CD1c-positive myeloid dendritic cell (primary cell): ENCODE data around the gene KCNT1.

ENCODE experiments used
- DNase-seq: peaks from one replicate; pipeline ENCODE4 v3.0.0-alpha.2; 2016; ENCODE audit errors: extremely low spot score

The KCNT1 gene

DNA sequence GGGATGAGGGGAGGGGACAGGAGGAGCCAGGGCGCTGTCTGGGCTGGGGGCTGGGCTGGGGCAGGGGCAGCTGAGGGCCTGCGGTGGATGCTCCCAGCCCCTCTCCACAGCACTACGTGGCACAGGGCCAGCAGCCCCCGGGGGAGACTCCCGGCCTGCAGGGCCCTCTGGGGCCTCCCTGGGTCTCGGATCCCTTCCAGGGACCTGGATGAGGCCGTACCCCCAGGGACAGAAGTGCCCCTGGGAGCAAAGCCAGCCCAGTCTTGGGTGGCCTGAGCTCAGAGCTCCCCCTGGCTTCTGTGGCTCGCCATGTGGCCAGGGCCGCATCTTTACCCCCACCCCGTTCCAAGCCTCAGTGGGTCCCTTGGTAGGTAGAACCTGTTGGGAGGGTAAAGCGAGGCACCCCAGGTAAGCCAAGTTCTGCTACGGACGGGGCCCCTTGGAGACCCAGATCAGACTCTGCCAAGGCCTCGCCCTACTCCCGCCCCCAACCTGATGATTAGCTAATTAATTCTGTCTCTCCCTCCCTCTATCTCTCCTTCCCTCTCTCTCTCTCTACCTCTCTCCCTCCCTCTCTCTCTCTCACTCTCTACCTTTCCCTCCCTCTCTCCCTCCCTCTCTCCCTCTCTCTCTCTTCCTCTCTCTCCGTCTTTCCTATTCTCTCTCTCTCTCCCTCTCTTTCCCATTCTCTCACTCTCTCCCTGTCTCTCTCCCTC is 24.3 kb downstream of the KCNT1 start:
- no peak for DNase-seq

DNA sequence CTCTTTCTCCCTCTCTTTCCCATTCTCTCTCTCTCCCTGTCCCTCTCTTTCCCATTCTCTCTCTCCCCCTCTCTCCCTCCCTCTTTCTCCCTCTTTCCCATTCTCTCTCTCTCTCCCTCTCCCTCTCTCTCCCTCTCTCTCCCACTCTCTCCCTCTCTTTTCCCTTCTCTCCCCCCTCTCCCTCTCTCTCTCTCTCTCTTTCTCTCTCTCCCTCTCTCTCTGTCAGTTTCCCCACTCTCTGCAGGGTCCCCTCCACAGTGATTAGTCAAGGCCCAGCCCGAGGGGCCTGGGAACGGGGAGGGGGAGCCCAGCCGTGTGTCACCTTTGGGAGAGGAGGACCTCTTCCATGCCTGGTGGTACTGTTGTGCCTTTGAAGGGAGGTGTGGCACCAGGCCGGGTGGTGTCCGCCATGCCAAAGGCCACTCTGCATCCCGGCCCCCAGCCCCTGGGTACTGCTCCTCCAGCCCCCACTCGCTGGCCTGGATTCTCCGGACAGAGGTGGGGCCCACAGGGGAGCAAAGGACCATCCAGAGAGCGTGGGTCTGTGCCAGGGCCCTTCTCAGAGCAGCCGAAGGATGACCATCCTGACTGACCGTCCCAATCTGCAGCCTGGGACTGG is 25.4 kb downstream of the KCNT1 start:
- DNase-seq = no peak

GRCh38 chr9:135728436-135729110 is 26.6 kb downstream of the KCNT1 start:
- DNase-seq = no peak

- DNase-seq = no peak
These were observed 27.5 kb downstream of the KCNT1 start for GRCh38 chr9:135729480-135729879.

- DNase-seq = no peak
These were observed 29.5 kb downstream of the KCNT1 start for GRCh38 chr9:135731454-135731853.

GRCh38 chr9:135732569-135733257 is 30.7 kb downstream of the KCNT1 start:
- no peak for DNase-seq

DNA sequence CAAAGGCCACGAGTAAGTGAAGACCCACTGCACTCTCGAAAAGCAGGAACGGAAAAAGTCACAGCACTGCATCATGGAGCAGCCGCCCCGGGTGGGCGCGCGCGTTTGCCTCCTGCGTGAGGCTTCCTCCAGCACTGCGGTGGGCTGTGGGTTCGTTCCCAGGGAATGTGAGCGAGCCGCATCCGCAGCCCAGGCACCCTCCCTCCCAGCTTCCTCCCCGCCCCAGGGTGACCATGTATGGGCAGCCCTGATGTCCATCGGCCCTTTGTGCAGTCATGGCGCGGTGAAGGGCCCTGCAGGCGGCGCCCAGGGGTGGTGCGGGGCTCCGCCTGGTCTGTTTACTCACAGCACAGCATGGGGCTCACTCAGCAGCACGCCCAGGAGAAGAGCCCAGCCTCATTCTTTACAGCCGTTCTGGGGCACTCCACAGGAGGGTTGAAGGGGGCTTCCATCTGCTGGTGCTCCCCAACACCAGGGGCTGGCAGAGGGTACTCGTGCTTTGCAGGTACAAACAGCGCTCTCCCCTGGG is 32.7 kb downstream of the KCNT1 start:
- DNase-seq = no peak

- DNase-seq = no peak
These were observed 34.4 kb downstream of the KCNT1 start for GRCh38 chr9:135736272-135736978.

DNA sequence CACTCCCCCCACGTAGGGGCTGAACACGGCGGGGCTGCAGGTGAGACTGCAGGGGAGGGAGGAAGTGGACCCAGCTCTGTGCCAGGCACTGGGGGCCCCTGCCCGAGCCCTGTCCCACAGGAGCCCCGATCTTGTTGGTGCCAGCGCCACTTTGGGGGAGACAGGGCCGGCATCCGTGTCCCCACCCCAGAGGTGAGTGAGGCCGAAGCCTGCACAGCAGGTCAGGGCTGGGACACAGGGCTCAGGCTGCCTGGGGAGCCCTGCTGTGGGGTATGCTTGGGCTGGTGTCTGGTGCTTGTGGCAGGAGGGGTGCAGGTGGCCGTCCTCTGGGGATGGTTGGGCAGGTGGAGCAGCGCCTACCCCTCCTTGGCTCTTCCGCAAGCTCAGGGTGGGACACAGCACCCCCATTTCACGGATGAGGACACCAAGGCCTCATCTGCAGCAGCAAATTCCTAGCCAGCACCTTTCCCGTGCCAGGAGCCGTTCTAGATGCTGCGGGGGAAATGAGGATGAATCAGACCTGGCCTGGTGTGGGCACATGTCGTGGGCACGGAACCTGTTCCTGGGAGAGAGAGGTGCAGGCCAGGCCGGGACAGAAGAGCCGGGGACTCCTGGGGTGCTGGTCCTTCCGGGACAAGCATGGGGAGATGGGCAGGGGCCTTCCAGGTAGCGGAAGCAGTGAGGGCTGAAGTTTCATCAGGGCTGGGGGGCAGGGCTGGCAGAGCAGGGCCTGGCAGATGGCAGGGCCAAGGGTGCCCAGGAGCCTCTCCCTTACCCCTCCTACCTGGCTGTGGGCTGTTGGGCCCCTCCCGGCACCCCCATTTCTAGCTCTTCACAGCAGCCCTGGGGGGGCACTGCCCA is 35.2 kb downstream of the KCNT1 start:
- DNase-seq = no peak

DNA sequence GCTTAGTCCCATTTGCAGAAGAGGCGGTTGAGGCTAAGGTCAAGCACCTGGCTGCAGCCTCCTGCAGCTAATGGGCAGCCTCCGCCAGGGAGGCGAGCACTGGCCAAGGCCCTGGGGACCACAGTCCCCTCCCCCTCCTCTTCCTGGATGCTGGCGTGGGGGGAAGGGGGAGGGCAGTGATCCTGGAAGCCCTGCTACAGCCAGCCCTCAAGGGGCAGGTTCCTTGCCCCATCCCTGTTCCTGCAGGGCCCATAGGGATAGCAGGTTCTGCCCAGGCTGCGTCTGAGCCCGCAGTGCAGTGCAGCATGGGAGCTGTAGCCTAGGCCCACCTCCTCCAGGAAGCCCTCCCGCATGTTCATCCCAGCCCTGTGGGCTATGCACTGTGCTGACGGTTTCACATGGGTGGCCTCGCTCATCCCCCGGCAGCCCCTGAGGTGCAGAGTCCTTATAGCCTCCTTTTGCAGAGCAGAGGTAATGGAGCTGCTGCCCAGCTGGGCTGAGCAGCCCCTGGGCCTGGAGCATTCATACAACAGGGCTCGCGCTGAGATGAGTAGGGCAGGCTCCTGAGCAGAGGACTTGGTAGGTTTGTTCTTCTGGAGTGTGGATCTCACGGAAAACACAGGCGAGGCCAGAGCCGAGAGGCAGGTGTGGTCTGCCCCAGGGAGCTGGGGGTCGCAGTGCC is 36.0 kb downstream of the KCNT1 start:
- no peak for DNase-seq

DNA sequence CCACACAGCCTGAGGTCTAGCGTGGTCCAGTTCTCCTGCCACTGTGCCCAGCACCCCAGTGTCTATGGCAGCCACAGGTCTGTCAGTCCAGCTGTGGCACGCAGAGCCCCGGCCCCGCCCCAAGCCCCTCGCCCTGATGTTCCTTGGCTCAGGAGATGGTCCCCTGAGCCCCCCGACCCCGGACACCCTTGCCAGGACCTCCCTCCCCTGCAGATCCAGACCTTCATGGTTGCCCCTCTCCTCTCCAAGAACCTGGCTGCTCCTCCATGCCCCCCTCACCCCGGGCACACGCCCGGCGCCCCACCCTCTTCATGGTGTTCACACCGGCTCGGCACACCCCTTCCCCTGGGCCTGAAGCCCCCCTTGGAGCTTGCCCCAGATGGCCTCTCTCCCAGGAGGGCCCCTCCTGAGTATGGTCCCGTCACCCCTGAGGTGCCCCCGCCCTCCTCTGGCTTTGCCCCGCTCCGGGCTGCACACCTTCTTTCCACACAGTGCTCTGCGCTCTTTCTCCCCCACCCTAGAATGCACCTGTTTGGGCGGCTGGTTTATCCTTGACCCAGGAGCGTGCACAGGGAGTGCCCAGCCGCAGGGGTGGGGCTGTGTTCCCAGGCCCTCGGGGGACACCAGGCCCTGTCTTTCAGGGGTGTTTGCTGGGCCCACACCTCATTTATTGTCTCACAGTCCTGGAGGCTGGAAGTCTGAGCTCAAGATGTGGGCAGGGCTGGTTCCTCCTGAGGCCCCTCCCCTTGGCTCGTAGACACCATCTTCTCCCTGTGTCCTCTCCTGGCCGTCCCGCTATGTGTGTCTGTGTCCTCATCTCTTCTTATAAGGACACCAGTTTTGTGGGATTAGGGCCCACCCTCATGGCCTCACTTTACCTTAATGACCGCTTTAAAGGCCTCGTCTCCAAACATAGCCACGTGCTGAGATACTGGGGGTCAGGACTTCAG is 37.6 kb downstream of the KCNT1 start:
- DNase-seq = no peak

DNA sequence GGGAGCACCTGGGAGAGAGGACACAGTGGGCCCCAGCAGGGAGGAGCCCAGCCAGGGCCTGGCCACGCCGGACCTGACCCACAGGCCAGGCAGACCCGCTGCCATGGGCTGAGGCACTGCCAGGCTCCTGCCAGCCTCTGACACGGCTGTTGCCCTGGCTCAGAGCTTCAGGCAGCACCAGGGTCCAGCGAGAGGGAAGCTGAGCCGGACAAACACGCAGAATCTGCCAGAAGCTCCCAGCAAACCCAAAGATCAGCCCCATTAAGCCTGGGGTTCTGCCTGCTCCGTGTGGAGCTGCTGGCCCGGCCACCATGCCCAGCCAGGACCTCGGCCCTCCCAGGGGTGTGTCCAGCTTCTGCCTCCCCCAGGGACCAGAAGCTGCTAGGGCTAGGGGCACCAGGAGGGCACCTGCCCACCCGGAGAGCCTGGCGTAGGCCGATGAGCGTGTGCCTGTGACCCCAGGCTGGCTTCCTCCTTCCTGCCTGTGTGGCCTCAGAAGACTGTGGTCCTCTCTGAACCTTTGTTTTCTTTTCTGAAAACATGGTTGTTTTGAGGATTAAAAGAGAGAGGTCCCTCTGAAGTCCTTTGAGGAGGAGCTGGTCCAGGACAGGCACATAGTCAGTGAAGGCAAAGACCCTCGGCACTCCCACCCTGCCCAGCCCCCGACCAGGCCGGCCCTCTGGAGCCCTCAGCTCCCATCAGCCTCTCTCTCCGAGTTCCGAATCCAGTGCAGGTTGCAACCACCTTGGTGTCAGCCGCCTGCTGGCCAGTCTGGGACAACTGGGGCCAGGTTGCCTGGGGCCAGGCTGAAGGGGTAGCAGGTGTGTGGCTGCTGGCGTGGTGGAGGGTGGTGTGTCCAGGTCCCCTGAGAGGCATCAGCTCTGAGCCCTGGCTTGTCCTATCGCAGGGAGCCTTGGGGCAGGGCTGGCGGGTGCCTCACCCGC is 39.6 kb downstream of the KCNT1 start:
- no peak for DNase-seq

DNA sequence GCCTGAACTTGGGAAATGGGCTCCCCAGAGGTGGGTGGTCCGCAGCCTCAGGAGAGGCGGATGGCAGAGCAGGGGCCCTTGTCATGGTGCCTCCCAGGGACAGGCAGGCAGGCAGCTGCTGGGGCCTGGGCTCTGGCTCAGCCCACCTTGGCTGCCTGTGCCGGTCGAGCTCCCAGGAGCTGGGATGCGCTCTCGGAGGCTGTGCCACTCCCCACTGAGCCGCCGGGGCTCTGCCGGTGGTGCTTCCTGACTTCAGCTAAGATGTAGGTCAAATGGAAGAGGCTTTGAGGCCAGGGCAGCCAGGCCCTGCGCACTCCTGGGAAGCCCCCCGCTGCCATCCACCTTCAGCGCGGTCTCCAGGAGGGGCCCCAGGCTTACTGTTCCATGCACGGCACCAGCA is 41.0 kb downstream of the KCNT1 start:
- no peak for DNase-seq

GRCh38 chr9:135743546-135744332 is 41.8 kb downstream of the KCNT1 start:
- no peak for DNase-seq

DNA sequence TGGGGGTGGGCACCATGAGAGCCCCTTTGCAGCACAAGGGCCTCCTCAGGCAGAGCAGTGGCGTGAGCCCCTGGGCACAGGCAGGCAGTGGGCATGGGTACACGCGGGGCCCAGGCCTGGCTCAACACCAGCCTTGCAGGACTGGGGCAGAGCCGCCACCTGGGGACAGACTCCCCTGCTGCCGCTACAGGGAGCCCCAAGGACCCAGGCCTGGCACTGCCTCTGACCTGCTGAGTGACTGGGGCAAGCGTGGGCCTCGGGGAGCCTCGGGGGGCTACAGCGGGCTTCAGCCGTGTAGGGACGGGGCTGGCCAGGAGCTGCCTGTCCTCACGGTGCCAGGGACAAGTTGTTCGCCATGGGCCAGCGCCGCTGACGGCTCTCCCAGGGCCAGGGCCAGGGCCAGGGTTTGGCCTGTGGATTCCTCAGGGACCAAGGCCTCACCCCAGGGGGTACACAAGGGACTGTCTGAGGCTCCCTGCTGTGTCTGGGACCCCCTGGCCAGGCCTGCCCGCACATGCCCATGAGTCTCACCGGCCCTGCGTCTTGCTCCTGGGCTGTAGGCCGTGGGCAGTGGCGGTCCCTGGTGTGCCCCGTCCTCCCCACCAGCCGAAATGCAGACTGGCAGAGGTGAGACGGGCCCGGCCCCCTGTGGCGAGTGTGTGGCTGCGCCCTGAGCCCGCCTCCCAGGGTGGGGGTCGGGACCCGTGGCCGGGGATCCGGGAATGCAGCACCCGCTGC is 42.5 kb downstream of the KCNT1 start:
- DNase-seq = no peak

- DNase-seq = no peak
These were observed 43.2 kb downstream of the KCNT1 start for GRCh38 chr9:135745189-135745588.
